MCF 10A (cell line): ENCODE measurements around the gene ZFHX2. TPM values are rescaled to one million over a fixed set of nuclear protein-coding genes. Genes with fewer than 3 reads are reported as not detected.
A peak's percentile ranks its signal among the peaks of the same experiment; 100 is the strongest.

Experiments used
- BruUV-seq: library from RNA; stranded (reverse); fragments of 400-500 nt; replicated peaks from 2 replicates; lab custom pipeline; 2021; lab: Mats Ljungman, UMichigan
- CTCF ChIA-PET: fragments of 300-600 bp; sonication (Branson Sonifier 250); formaldehyde crosslinking; extraction: SDS; loops from one replicate; lab custom pipeline; 2021; ENCODE audit warnings: antibody characterized with exemption, inconsistent platforms; lab: Yijun Ruan, JAX
- POLR2A ChIA-PET: fragments of 300-600, 350-650 bp; sonication (Branson Sonifier 250); formaldehyde crosslinking; extraction: SDS; loops from one replicate; lab custom pipeline; 2020; ENCODE audit warnings: antibody characterized with exemption, inconsistent platforms; lab: Yijun Ruan, JAX
- DNase-seq: peaks from one replicate; pipeline ENCODE4 v3.0.0-alpha.2; 2018; ENCODE audit not compliant: unreplicated experiment
- H3K27ac Mint-ChIP-seq: one replicate; pipeline ENCODE4 v1.8.0; 2022; ENCODE audit warnings: mild to moderate bottlenecking, low read depth, mixed read lengths; ENCODE audit not compliant: unreplicated experiment
- H3K27me3 Mint-ChIP-seq: one replicate; pipeline ENCODE4 v1.8.0; 2022; ENCODE audit warnings: mixed read lengths; ENCODE audit not compliant: insufficient read depth, unreplicated experiment
- H3K36me3 Mint-ChIP-seq: one replicate; pipeline ENCODE4 v1.8.0; 2022; ENCODE audit warnings: mild to moderate bottlenecking, moderate library complexity, mixed read lengths; ENCODE audit not compliant: insufficient read depth, unreplicated experiment
- H3K4me1 Mint-ChIP-seq: one replicate; pipeline ENCODE4 v1.8.0; 2022; ENCODE audit warnings: mixed read lengths; ENCODE audit not compliant: insufficient read depth, unreplicated experiment
- H3K4me3 Mint-ChIP-seq: one replicate; pipeline ENCODE4 v1.8.0; 2022; ENCODE audit warnings: mild to moderate bottlenecking, moderate library complexity, mixed read lengths; ENCODE audit not compliant: unreplicated experiment
- H3K9me3 Mint-ChIP-seq: one replicate; pipeline ENCODE4 v1.8.0; 2022; ENCODE audit warnings: mixed read lengths; ENCODE audit not compliant: unreplicated experiment
- CTCF ChIP-seq: fragments of 200-600 bp; IDR thresholded peaks from one replicate; pipeline ENCODE4 v1.8.0; 2022; ENCODE audit warnings: antibody characterized with exemption, mild to moderate bottlenecking; ENCODE audit not compliant: unreplicated experiment
- intact Hi-C: fragments of 100-400 bp; cut with micrococcal nuclease; formaldehyde crosslinking; loops from 2 replicates; pipeline ENCODE4 v1.14.1; 2022
- total RNA-seq: library from RNA; stranded (reverse); gene quantifications from 2 replicates; pipeline ENCODE4 v1.2.3, GENCODE V29; 2022

ZFHX2 gene
- total RNA-seq, 1 experiment from 2014 or later: 1.8 TPM

GRCh38 chr14:23550131-23550811 is 1.3 kb downstream of the ZFHX2 start:
- Mint-ChIP-seq H3K9me3 (no peaks in the 10 kb centered on the region), H3K4me3 (no peak overlapping the region), H3K27ac (peak overlapping the region; percentile 36), H3K36me3 (no peaks in the 10 kb centered on the region), H3K4me1 (peaks cover 6% of the 10 kb centered on the region), H3K27me3 (no peaks in the 10 kb centered on the region)
- intact Hi-C loops: no loop called here
- CTCF ChIA-PET: interaction anchor here (0.6 to 2.6 kb wide), 8 partner anchors 9 to 249 kb away, joined by 3 to 14 read pairs (median 4); no protein-coding TSS in a partner anchor
- no TSS peak for BruUV-seq
- no peak for DNase-seq
- no peak for TF ChIP-seq CTCF
- POLR2A ChIA-PET: interaction anchor here (0.8 to 1.6 kb wide), 2 partner anchors 9 to 81 kb away, joined by 3 read pairs; partner anchors contain the start of gene NGDN

- Mint-ChIP-seq H3K36me3 (no peaks in the 10 kb centered on the region), H3K9me3 (no peaks in the 10 kb centered on the region), H3K27ac (no peak overlapping the region), H3K27me3 (no peaks in the 10 kb centered on the region), H3K4me3 (no peak overlapping the region), H3K4me1 (peaks cover 6% of the 10 kb centered on the region)
- DNase-seq: no peak
- intact Hi-C loops: no loop called here
- no peak for TF ChIP-seq CTCF
- POLR2A ChIA-PET: interaction anchor here (0.7 to 1.6 kb wide), 2 partner anchors 10 to 206 kb away, joined by 3 to 4 read pairs; no protein-coding TSS in a partner anchor
- CTCF ChIA-PET: interaction anchor here (0.5 to 2.6 kb wide), 9 partner anchors 9 to 70 kb away, joined by 3 to 14 read pairs (median 4); partner anchors contain the start of gene AP1G2
- no TSS peak for BruUV-seq
Observed at GRCh38 chr14:23548351-23549318, 2.9 kb downstream of the ZFHX2 start.

GRCh38 chr14:23547924-23548323 is 3.6 kb downstream of the ZFHX2 start:
- DNase-seq: no peak
- TF ChIP-seq CTCF: no peak
- Mint-ChIP-seq H3K9me3 (no peaks in the 10 kb centered on the region), H3K27ac (no peak overlapping the region), H3K27me3 (no peaks in the 10 kb centered on the region), H3K36me3 (no peaks in the 10 kb centered on the region), H3K4me3 (no peak overlapping the region), H3K4me1 (peaks cover 6% of the 10 kb centered on the region)
- ChIA-PET CTCF (interaction anchor here (1.2 kb wide), 1 partner anchor 11 kb away, joined by 4 read pairs; no protein-coding TSS in a partner anchor), POLR2A (no interaction called here)
- intact Hi-C loops: no loop called here
- no TSS peak for BruUV-seq
